ENCODE measurements around the gene PRKCH.

GRCh38 chr14:61362072-61362750 lies 40.8 kb downstream of the PRKCH start:
- TF ChIP-seq POLR2A (IDR thresholded peaks at IDR 0.05; ENCODE audit: low read length): no peak
- no peak for TF ChIP-seq GATA1 (IDR thresholded peaks at IDR 0.05; ENCODE audit: low read depth, low read length)
